ENCODE measurements around the gene LRRC56. TPM values are rescaled to one million over a fixed set of nuclear protein-coding genes. Genes with fewer than 3 reads are reported as not detected.
A peak's percentile ranks its signal among the peaks of the same experiment; 100 is the strongest.

Gene LRRC56
- polyA plus RNA-seq, 3 donors: 0.09 to 0.68 TPM; not detected in 1

- no peaks in the 10 kb centered on the region for H3K9me3 Mint-ChIP-seq
- Histone ChIP-seq H3K79me2 (ENCODE audit: insufficient read depth, low read length) (peaks cover 3% of the 10 kb centered on the region), H3K36me3 (replicated peaks in 1 of 2; ENCODE audit: control insufficient read depth in 1 of 2, insufficient read depth in 2 of 2, low read length in 2 of 2) (peaks cover 40 to 44% of the 10 kb centered on the region in 2 donors), H3K27me3 (ENCODE audit: control insufficient read depth in 2 of 2, insufficient read depth in 2 of 2, low read length in 2 of 2) (no peaks in the 10 kb centered on the region), H3K27ac (ENCODE audit: low read depth in 1 of 2, low read length in 2 of 2) (no peak overlapping the region), H3K9me3 (replicated peaks in 1 of 2; ENCODE audit: control insufficient read depth in 1 of 2, insufficient read depth in 1 of 2, low read length in 2 of 2) (no peaks in the 10 kb centered on the region), H3K4me1 (ENCODE audit: control insufficient read depth in 1 of 2, insufficient read depth in 2 of 2, low read length in 2 of 2) (no peaks in the 10 kb centered on the region), H4K20me1 (ENCODE audit: insufficient read depth, low read length) (peaks cover 37% of the 10 kb centered on the region), H3K4me3 (replicated peaks in 1 of 3; ENCODE audit: low read depth in 2 of 3, low read length in 3 of 3) (no peak overlapping the region), H3K9ac (ENCODE audit: insufficient read depth, low read length, poor library complexity, severe bottlenecking) (no peak overlapping the region), H3K4me2 (replicated peaks; ENCODE audit: extremely low read depth, low read length, poor library complexity, severe bottlenecking) (no peak overlapping the region), H2AFZ (ENCODE audit: insufficient read depth, low read depth, low read length, poor library complexity, severe bottlenecking) (no peak overlapping the region)
- no peak overlapping the region for H3K4me3 Mint-ChIP-seq
- TF ChIP-seq, protein P1, sequence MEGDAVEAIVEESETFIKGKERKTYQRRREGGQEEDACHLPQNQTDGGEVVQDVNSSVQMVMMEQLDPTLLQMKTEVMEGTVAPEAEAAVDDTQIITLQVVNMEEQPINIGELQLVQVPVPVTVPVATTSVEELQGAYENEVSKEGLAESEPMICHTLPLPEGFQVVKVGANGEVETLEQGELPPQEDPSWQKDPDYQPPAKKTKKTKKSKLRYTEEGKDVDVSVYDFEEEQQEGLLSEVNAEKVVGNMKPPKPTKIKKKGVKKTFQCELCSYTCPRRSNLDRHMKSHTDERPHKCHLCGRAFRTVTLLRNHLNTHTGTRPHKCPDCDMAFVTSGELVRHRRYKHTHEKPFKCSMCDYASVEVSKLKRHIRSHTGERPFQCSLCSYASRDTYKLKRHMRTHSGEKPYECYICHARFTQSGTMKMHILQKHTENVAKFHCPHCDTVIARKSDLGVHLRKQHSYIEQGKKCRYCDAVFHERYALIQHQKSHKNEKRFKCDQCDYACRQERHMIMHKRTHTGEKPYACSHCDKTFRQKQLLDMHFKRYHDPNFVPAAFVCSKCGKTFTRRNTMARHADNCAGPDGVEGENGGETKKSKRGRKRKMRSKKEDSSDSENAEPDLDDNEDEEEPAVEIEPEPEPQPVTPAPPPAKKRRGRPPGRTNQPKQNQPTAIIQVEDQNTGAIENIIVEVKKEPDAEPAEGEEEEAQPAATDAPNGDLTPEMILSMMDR (IDR thresholded peaks at IDR 0.05): no peak
- WGBS (ENCODE audit: insufficient coverage): 91% methylated on average over 6 of the region's 7 CpGs
- peaks cover 27 to 53% of the 10 kb centered on the region in 2 donors for H3K36me3 Mint-ChIP-seq
- H3K27ac Mint-ChIP-seq: no peak overlapping the region
- no peaks in the 10 kb centered on the region for H3K4me1 Mint-ChIP-seq
- no peak for DNase-seq
- intact Hi-C loops (cut with micrococcal nuclease): no loop called here
- H3K27me3 Mint-ChIP-seq (ENCODE audit: low read depth in 3 of 3): peaks cover 0 to 2% (median 0%) of the 10 kb centered on the region in 3 donors
Observed at GRCh38 chr11:491358-491757, 46.0 kb upstream of the LRRC56 start.

GRCh38 chr11:492427-493226 is 44.7 kb upstream of the LRRC56 start:
- DNase-seq: no peak

More at GRCh38 chr11:492427-493226, 44.7 kb upstream of the LRRC56 start:
- H3K27me3 ChIP-seq (ENCODE audit: control insufficient read depth in 2 of 2, insufficient read depth in 2 of 2, low read length in 2 of 2): no peaks in the 10 kb centered on the region
- H3K36me3 ChIP-seq (replicated peaks in 1 of 2; ENCODE audit: control insufficient read depth in 1 of 2, insufficient read depth in 2 of 2, low read length in 2 of 2): peaks cover 52 to 57% of the 10 kb centered on the region in 2 donors
- TF ChIP-seq, protein P1 (IDR thresholded peaks at IDR 0.05): no peak
- Mint-ChIP-seq H3K9me3 (no peaks in the 10 kb centered on the region), H3K36me3 (peaks cover 40 to 61% of the 10 kb centered on the region in 2 donors), H3K4me3 (no peak overlapping the region), H3K4me1 (no peaks in the 10 kb centered on the region), H3K27ac (peak overlapping the region in 4 of 7 donors; percentile 62 to 68 (median 66)), H3K27me3 (ENCODE audit: low read depth in 3 of 3) (peaks cover 0 to 6% (median 2%) of the 10 kb centered on the region in 3 donors)
- intact Hi-C loops (cut with micrococcal nuclease): no loop called here
- no peak overlapping the region for H3K9ac ChIP-seq (ENCODE audit: insufficient read depth, low read length, poor library complexity, severe bottlenecking)
- WGBS (ENCODE audit: insufficient coverage): 92% methylated on average over 23 of the region's 32 CpGs
- H2AFZ ChIP-seq (ENCODE audit: insufficient read depth, low read depth, low read length, poor library complexity, severe bottlenecking): no peak overlapping the region
- H3K4me3 ChIP-seq (replicated peaks in 1 of 3; ENCODE audit: low read depth in 2 of 3, low read length in 3 of 3): no peak overlapping the region
- H3K79me2 ChIP-seq (ENCODE audit: insufficient read depth, low read length): peaks cover 9% of the 10 kb centered on the region
- H3K4me1 ChIP-seq (ENCODE audit: control insufficient read depth in 1 of 2, insufficient read depth in 2 of 2, low read length in 2 of 2): no peaks in the 10 kb centered on the region
- H4K20me1 ChIP-seq (ENCODE audit: insufficient read depth, low read length): peaks cover 50% of the 10 kb centered on the region
- no peak overlapping the region for H3K27ac ChIP-seq (ENCODE audit: low read depth in 1 of 2, low read length in 2 of 2)
- no peaks in the 10 kb centered on the region for H3K9me3 ChIP-seq (replicated peaks in 1 of 2; ENCODE audit: control insufficient read depth in 1 of 2, insufficient read depth in 1 of 2, low read length in 2 of 2)
- no peak overlapping the region for H3K4me2 ChIP-seq (replicated peaks; ENCODE audit: extremely low read depth, low read length, poor library complexity, severe bottlenecking)
